Measurements from ENCODE around the gene TAF1C. TPM values are rescaled to one million over a fixed set of nuclear protein-coding genes. Genes with fewer than 3 reads are reported as not detected.

Gene TAF1C
- total RNA-seq, 6 donors from 2014 or later = 23.2 to 227 (median 65.0) TPM

- Histone ChIP-seq H3K27ac (no peak overlapping the region), H3K9me3 (no peaks in the 10 kb centered on the region), H3K27me3 (no peaks in the 10 kb centered on the region), H3K36me3 (no peaks in the 10 kb centered on the region), H3K4me3 (no peak overlapping the region), H3K4me1 (no peaks in the 10 kb centered on the region)
- no peak for TF ChIP-seq POLR2AphosphoS5 (IDR thresholded peaks at IDR 0.05)
- TF ChIP-seq POLR2A (IDR thresholded peaks at IDR 0.05) = no peak
- no peak for TF ChIP-seq EP300 (IDR thresholded peaks at IDR 0.05)
- TF ChIP-seq CTCF (IDR thresholded peaks at IDR 0.05) = no peak
- ATAC-seq (ENCODE audit: low FRiP score in 2 of 2) = no peak
- no peak for DNase-seq
- WGBS, 2 donors = 61 to 64% methylated on average over 5 of the region's 5 CpGs
Observed at GRCh38 chr16:84156342-84156784, 30.5 kb downstream of the TAF1C start.

- no peaks in the 10 kb centered on the region for H3K4me1 ChIP-seq
- no peak for TF ChIP-seq POLR2AphosphoS5 (IDR thresholded peaks at IDR 0.05)
- TF ChIP-seq EP300 (IDR thresholded peaks at IDR 0.05) = no peak
- TF ChIP-seq POLR2A (IDR thresholded peaks at IDR 0.05) = no peak
- 83 to 89% methylated on average over 6 of the region's 6 CpGs for WGBS, 2 donors
- H3K9me3 ChIP-seq = no peaks in the 10 kb centered on the region
- DNase-seq (no peak), ATAC-seq (ENCODE audit: low FRiP score in 2 of 2) (no peak)
- H3K36me3 ChIP-seq = no peaks in the 10 kb centered on the region
- no peak overlapping the region for H3K4me3 ChIP-seq
- no peaks in the 10 kb centered on the region for H3K27me3 ChIP-seq
- H3K27ac ChIP-seq = no peak overlapping the region
Observed at GRCh38 chr16:84155771-84156170, 31.1 kb downstream of the TAF1C start.

- no peak overlapping the region for H3K4me3 ChIP-seq
- TF ChIP-seq POLR2A (IDR thresholded peaks at IDR 0.05) = no peak
- no peak for TF ChIP-seq CTCF (IDR thresholded peaks at IDR 0.05)
- no peak for TF ChIP-seq POLR2AphosphoS5 (IDR thresholded peaks at IDR 0.05)
- no peak for TF ChIP-seq EP300 (IDR thresholded peaks at IDR 0.05)
- H3K36me3 ChIP-seq = no peaks in the 10 kb centered on the region
- no peaks in the 10 kb centered on the region for H3K9me3 ChIP-seq
- H3K27ac ChIP-seq = no peak overlapping the region
- no peaks in the 10 kb centered on the region for H3K4me1 ChIP-seq
- ATAC-seq (ENCODE audit: low FRiP score in 2 of 2) (no peak), DNase-seq (no peak)
- H3K27me3 ChIP-seq = no peaks in the 10 kb centered on the region
- WGBS, 2 donors = 98% methylated on average over 4 of the region's 4 CpGs
Observed at GRCh38 chr16:84155226-84155625, 31.6 kb downstream of the TAF1C start.

GRCh38 chr16:84153660-84154214 is 33.1 kb downstream of the TAF1C start:
- H3K27ac ChIP-seq = no peak overlapping the region
- H3K4me1 ChIP-seq = no peaks in the 10 kb centered on the region
- WGBS, 2 donors = 76 to 79% methylated on average over 8 of the region's 8 CpGs
- H3K27me3 ChIP-seq = no peaks in the 10 kb centered on the region
- no peak overlapping the region for H3K4me3 ChIP-seq
- no peak for ATAC-seq (ENCODE audit: low FRiP score in 2 of 2)
- no peaks in the 10 kb centered on the region for H3K36me3 ChIP-seq
- no peak for DNase-seq
- no peaks in the 10 kb centered on the region for H3K9me3 ChIP-seq
- TF ChIP-seq POLR2AphosphoS5 (IDR thresholded peaks at IDR 0.05) (no peak), POLR2A (IDR thresholded peaks at IDR 0.05) (no peak), CTCF (IDR thresholded peaks at IDR 0.05) (no peak), EP300 (IDR thresholded peaks at IDR 0.05) (no peak)

- DNase-seq = no peak
- Histone ChIP-seq H3K4me1 (peaks cover 0 to under 1% (median 0%) of the 10 kb centered on the region in 4 donors), H3K27me3 (no peaks in the 10 kb centered on the region), H3K4me3 (no peak overlapping the region), H3K27ac (no peak overlapping the region), H3K36me3 (no peaks in the 10 kb centered on the region), H3K9me3 (no peaks in the 10 kb centered on the region)
- 83 to 87% methylated on average over 3 of the region's 3 CpGs for WGBS, 2 donors
- no peak for ATAC-seq (ENCODE audit: low FRiP score in 2 of 2)
- no peak for TF ChIP-seq POLR2A (IDR thresholded peaks at IDR 0.05)
- TF ChIP-seq EP300 (IDR thresholded peaks at IDR 0.05) = no peak
- no peak for TF ChIP-seq POLR2AphosphoS5 (IDR thresholded peaks at IDR 0.05)
- no peak for TF ChIP-seq CTCF (IDR thresholded peaks at IDR 0.05)
Observed at GRCh38 chr16:84150926-84151325, 35.9 kb downstream of the TAF1C start.
